Measurements from ENCODE around the gene EXOC4.

EXOC4 gene

DNA sequence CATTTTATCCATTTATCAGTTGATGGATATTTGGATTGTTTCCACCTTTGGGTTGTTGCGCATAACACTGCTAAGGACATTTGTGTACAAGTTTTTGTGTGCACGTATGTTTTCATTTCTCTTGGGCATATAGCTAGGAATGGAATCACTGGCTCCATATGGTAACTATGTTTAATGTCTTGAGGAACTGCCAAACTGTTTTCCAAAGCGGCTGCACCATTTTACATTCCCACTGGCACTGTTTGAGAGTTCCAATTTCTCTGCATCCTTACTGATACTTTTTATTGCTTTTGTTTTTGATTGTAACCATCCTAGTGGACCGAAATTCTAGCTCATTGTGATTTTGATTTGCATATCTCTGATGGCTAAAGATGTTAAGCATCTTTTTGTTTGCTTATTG is 118.7 kb downstream of the EXOC4 start:
- no peak for DNase-seq

DNA sequence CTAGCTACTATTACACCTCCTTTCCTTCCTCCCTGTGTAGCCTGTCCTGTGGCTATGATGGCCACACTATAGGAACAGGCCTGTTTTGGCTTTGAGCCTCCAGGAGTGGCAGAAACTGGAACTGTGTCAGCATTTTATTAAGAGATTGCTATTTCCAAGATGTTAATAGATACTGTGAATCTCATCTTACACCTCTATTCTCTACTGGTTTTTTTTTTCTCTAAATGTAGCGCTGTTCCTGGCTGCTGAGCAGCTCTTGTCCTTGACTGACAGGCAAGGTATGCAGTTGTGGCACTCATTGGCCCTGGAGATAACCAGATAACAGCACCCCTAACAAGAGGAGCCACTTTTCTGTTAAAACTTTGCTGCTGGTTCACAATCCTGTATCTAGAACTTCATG is 119.5 kb downstream of the EXOC4 start:
- peak; percentile 10 for DNase-seq

GRCh38 chr7:133376514-133376913 is 123.6 kb downstream of the EXOC4 start:
- no peak for DNase-seq

- no peak for DNase-seq
Measured at GRCh38 chr7:133381965-133382364, 129.1 kb downstream of the EXOC4 start.

DNA sequence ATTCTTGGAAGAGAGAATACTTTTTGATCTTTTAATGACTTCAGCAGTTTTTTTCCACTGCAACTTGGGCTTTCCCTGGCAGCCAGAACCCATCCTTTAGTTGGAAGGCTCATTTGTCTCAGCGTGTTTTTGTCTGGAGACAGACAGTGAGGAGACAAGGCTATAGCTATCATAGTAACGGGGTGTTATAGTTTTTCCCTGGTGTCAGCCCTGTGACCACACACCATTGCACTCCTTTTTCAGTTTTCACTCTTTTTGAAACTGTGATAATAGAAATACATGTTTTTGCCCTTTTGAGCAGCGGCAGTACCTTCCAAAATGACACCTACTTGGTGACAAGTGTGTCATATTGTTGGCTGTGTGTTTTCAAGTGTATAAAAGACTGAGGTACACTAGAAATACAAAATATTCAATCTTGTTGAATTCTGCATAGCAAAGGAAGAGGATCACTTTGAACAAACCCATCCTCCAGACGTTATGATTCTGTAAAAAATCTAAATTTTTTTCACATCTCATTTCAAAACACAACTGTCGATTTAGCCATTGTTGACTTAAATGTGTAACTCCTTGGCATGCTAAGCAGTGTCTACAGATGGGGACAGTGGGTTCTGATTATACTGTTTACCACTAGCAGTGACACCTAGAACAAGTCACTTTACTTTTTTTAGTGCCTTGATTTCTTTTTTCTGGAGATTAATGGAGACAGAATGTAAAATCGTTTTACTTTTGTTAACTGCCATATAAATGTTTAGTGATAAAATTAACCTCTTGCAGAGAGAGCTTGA is 130.1 kb downstream of the EXOC4 start:
- DNase-seq = no peak

- DNase-seq = no peak
Measured at GRCh38 chr7:133386205-133386604, 133.3 kb downstream of the EXOC4 start.

DNA sequence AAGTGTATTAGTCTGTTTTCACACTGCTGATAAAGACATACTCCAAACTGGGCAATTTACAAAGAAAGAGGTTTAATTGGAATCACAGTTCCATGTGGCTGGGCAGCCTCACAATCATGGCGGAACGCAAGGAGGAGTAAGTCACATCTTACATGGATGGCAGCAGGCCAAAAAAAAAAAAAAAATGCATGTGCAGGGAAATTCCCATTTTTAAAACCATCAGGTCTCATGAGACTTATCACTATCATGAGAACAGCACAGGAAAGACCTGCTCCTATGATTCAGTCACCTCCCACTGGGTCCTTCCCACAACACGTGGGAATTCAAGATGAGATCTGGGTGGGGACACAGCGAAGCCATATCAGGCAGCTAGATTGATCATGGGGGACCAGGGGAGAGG is 136.8 kb downstream of the EXOC4 start:
- no peak for DNase-seq

DNA sequence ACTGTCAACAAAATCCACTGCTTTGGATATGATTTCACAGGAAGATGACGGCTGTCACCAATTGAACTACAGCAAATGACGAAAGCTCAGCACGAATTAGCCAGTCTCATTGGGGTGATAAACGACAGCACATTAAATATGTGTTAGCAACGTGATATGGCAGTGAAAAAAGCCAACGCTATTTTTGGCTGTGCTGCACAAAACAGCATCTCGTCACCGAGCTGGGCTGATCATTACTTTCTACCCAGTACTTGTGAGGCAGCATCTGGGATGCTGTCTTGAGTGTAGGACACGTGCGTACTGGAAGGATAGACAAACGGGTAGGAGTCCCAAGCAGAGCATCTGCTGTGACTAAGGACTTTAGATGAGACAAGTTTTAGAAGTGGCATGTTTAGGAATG is 138.3 kb downstream of the EXOC4 start:
- DNase-seq = no peak

DNA sequence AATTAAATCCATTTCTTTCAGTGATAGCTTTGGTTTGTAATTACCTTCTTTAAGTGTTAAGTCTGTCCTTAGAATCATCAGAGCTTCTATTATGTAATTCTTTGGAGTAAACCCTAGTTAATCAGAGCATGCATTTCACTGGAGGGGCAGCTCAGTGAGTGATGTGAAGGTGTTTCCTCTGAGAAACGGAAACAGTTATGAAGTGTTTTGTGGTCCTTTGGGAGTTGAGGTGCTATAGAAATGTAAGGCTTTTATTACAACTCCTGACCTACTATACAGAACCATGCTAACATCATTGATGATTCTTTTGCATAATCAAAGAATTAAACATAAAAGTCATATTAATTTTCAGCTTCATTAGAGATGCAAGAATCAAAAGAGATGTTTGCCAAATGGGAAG is 141.5 kb downstream of the EXOC4 start:
- no peak for DNase-seq

DNA sequence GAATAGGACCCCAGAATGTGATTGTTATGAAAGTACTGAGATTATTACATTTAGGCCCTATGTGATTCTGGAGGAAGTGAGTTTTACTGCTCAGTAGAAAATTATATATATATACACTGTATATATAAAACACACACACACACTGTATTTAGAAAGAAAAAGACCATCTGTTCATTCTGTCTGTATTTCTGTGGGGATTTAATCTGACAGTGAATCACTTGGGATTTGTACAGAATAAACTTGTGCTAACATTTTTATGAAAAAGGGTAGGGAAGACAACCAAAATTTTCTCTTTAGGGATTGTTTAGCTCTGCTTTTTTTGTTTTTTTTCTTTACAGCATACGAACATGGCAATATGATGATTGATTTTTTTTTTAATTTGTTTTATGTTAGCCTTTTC is 142.7 kb downstream of the EXOC4 start:
- no peak for DNase-seq

DNA sequence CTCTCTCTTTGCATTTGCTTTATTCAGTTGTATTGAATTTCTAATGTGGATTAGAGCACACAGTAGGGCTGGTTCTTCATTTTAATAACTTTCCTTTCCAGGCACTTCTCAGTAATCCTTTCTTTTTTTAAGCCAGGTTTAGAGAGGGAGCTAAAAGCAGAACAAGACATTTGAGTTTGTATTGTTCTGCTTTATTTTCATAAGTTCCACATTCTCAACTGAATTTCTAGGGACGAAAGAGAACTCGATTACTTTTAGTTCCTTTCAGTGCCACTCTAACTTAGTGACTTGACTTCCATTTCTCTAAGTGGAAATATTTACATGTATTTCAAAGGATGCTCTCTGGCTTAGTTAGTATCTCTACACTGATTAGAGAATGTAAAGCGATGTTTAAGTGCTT is 145.6 kb downstream of the EXOC4 start:
- DNase-seq = no peak

DNA sequence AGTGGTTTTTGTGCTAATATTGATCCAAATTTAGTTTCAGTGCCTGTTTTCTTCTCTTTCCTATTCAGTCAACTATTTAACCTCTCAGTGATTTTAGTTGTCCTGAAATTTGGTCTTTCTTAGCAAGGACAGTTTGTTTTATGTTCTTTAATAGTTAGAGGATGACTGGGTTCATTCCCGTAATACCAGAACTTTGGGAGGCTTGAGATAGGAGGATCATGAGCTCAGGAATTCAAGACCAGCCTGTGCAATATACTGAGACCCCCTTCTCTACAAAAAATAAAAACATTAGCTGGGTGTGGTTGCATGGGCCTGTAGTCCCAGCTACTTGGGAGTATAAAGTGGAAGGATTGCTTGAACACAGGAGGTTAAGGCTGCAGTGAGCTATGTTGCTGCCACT is 148.3 kb downstream of the EXOC4 start:
- DNase-seq = no peak

- no peak for DNase-seq
Measured at GRCh38 chr7:133408212-133408611, 155.3 kb downstream of the EXOC4 start.

GRCh38 chr7:133409421-133409820 is 156.5 kb downstream of the EXOC4 start:
- no peak for DNase-seq

- DNase-seq = no peak
Measured at GRCh38 chr7:133409966-133410365, 157.1 kb downstream of the EXOC4 start.

- DNase-seq = no peak
Measured at GRCh38 chr7:133411395-133411794, 158.5 kb downstream of the EXOC4 start.

DNA sequence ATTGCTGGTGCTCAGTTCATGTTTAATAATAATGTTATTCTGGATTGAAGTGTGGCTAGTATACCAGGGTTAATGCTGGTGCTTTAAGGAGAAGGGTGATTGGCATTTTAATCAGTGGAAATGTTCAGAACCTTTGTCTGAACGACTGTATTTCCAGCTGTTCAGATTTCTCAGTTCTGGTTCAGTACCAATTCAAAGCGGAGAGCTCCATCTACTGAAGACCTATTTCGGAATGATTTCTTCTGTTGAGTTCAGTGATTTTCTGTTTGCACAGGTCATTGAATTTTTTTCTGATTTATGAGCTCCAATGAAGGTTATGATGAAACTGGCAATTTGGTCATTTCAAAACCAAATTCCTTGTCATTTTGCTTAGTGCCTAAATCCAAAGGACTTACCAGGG is 160.1 kb downstream of the EXOC4 start:
- DNase-seq = peak; percentile 12

- DNase-seq = no peak
Measured at GRCh38 chr7:133419041-133419440, 166.2 kb downstream of the EXOC4 start.

DNA sequence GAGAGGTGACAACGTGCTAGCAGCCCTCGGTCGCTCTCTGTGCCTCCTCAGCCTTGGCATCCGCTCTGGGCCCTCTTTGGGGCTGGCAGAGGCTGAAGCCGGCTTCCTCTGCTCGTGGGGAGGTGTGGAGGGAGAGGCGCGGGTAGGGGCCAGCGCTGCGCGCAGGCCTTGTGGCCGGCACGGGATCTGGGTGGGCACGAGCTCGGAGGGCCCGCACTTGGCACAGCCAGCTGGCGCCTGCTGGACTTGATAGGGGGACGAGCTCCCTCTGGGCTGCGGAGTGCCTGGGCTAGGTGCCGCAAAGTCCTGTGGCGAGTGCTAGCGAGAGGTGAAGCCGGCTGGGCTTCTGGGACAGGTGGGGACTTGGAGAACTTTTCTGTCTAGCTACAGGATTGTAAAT is 170.7 kb downstream of the EXOC4 start:
- no peak for DNase-seq

GRCh38 chr7:133428326-133428725 is 175.4 kb downstream of the EXOC4 start:
- DNase-seq = no peak

- no peak for DNase-seq
Measured at GRCh38 chr7:133428876-133429275, 176.0 kb downstream of the EXOC4 start.

- no peak for DNase-seq
Measured at GRCh38 chr7:133429371-133429770, 176.5 kb downstream of the EXOC4 start.

- DNase-seq = peak; percentile 39
Measured at GRCh38 chr7:133431134-133431724, 178.4 kb downstream of the EXOC4 start.

DNA sequence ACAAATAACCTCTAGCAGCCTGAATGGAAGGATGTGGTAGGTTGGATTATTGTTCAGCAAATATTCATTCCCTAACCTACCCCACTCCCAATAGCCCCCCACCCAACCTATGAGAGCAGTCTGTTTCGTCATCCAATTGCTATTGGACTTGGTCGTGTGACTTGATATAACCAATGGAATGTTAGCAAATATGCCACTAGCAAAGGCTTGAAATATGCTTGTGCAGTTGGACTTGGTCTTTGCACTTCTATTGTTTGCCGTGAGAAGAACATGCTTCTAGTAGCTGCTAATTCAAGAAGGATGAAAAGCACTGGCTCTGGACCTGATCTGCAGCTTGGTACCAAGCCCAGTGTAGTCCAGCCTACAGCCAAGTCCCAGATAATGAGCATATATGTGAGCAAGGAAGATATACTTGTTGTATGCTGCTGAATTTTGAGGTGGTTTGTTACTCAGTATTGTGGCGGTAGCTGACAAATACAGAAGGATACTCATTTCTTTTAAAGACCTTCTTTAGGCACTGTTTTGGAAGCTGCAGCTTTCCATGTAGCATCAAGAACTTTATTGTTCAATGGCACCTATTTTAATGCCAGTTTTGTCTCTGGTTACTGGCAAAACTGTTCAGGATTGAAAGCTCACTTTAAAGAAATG is 180.4 kb downstream of the EXOC4 start:
- no peak for DNase-seq

All from DMS79 treated with DMSO at 0.1 percent for 48 hours (cell line).